HCT116 (cell line): ENCODE results near the gene TNFRSF9. TPM values are rescaled to one million over a fixed set of nuclear protein-coding genes. Genes with fewer than 3 reads are reported as not detected.

Source experiments
- ATAC-seq: fragments of 200-7000 bp; cut with Tn5 transposase; 2 replicates; pipeline ENCODE4 v1.9.1; 2020; ENCODE audit warnings: mild to moderate bottlenecking, moderate library complexity
- BruUV-seq: library from RNA; stranded (reverse); fragments of 400-500 nt; replicated peaks from 2 replicates; lab custom pipeline; 2021; lab: Mats Ljungman, UMichigan
- CTCF ChIA-PET: fragments of 300-600 bp; sonication (Branson Sonifier 250); formaldehyde crosslinking; loops from one replicate; lab custom pipeline; 2021; ENCODE audit warnings: antibody characterized with exemption; lab: Charles Lee
- POLR2A ChIA-PET: fragments of 300-600, 350-600 bp; sonication (Branson Sonifier 250); formaldehyde crosslinking; loops from one replicate; lab custom pipeline; 2021; ENCODE audit warnings: antibody characterized with exemption; lab: Charles Lee
- RAD21 ChIA-PET, 2 experiments: fragments of 300-600 bp; sonication (Branson Sonifier 250); formaldehyde crosslinking; loops; one replicate each; lab custom pipeline; 2023; ENCODE audit warnings: low total read pairs in 2 of 2; ENCODE audit not compliant: uncharacterized antibody in 2 of 2, unreplicated experiment in 2 of 2, low non-redundant PET in 1 of 2; lab: Charles Lee
- DNase-seq: peaks from one replicate; pipeline ENCODE4 v3.0.0-alpha.2; 2010; ENCODE audit warnings: low read depth, low spot score
- H2AFZ ChIP-seq: fragments of 200-600 bp; shearing (Covaris generic), sonication (generic); 2 replicates; pipeline ENCODE4 v1.6.1; 2017; ENCODE audit warnings: low read depth, mixed run types, mixed read lengths, antibody characterized with exemption, low read length; ENCODE audit not compliant: poor library complexity, severe bottlenecking
- H3K27ac ChIP-seq: 2 replicates; pipeline ENCODE4 v1.5.1; 2012; ENCODE audit warnings: low read depth, low read length
- H3K27me3 ChIP-seq: fragments of 200-600 bp; sonication (generic); 2 replicates; pipeline ENCODE4 v1.6.1; 2016; ENCODE audit warnings: mixed run types, low read length, mixed read lengths; ENCODE audit not compliant: insufficient read depth
- H3K36me3 ChIP-seq, 2 experiments: fragments of 200-500 bp in 1 of 2; fragments of 200-600 bp in 1 of 2; sonication (Bioruptor generic) in 1 of 2; sonication (generic) in 1 of 2; 2 replicates each; pipeline versions ENCODE4 v1.5.1 to v1.6.1; 2014 to 2016; ENCODE audit warnings: low read length in 2 of 2, inconsistent platforms in 1 of 2, mixed read lengths in 1 of 2, mixed run types in 1 of 2; ENCODE audit not compliant: insufficient read depth in 2 of 2, control insufficient read depth in 1 of 2
- H3K4me1 ChIP-seq, 2 experiments: fragments of 200-600 bp in 1 of 2; sonication (generic) in 1 of 2; 2 replicates each; pipeline versions ENCODE4 v1.5.1 to v1.6.1; 2012 to 2017; ENCODE audit warnings: low read length in 2 of 2, inconsistent platforms in 1 of 2, mild to moderate bottlenecking in 1 of 2, mixed read lengths in 1 of 2, mixed run types in 1 of 2, moderate library complexity in 1 of 2; ENCODE audit not compliant: insufficient read depth in 2 of 2, control insufficient read depth in 1 of 2
- H3K4me2 ChIP-seq: fragments of 200-600 bp; sonication (generic); 2 replicates; pipeline ENCODE4 v1.6.1; 2017; ENCODE audit warnings: mixed run types, low read length, mixed read lengths
- H3K4me3 ChIP-seq, 2 experiments: fragments of 200-600 bp in 1 of 2; sonication (generic) in 1 of 2; replicated peaks in 1 of 2; 2 replicates each; pipeline ENCODE4 v1.5.1; 2011 to 2016; ENCODE audit warnings: low read length in 2 of 2, control low read depth in 1 of 2, low read depth in 1 of 2, mild to moderate bottlenecking in 1 of 2, mixed read lengths in 1 of 2, mixed run types in 1 of 2
- H3K79me2 ChIP-seq: fragments of 200-600 bp; sonication (generic); 2 replicates; pipeline ENCODE4 v1.6.1; 2017; ENCODE audit warnings: mild to moderate bottlenecking, mixed run types, low read length, moderate library complexity, mixed read lengths; ENCODE audit not compliant: insufficient read depth
- H3K9ac ChIP-seq: fragments of 200-600 bp; sonication (generic); 2 replicates; pipeline ENCODE4 v1.6.1; 2016; ENCODE audit warnings: low read length, mixed read lengths
- H3K9me2 ChIP-seq: fragments of 200-600 bp; sonication (generic), shearing (Covaris generic); 2 replicates; pipeline ENCODE4 v1.6.1; 2017; ENCODE audit warnings: mixed run types, mild to moderate bottlenecking, moderate library complexity; ENCODE audit not compliant: insufficient read depth
- H3K9me3 ChIP-seq, 2 experiments: fragments of 200-500 bp in 1 of 2; fragments of 200-600 bp in 1 of 2; sonication (Bioruptor generic) in 1 of 2; sonication (generic) in 1 of 2; 2 replicates each; pipeline ENCODE4 v1.6.1; 2014 to 2017; ENCODE audit warnings: low read length in 2 of 2, mixed read lengths in 2 of 2, inconsistent platforms in 1 of 2, low read depth in 1 of 2, mild to moderate bottlenecking in 1 of 2, mixed run types in 1 of 2, moderate library complexity in 1 of 2; ENCODE audit not compliant: control insufficient read depth in 1 of 2, insufficient read depth in 1 of 2
- H4K20me1 ChIP-seq: fragments of 200-600 bp; sonication (generic), shearing (Covaris generic); 2 replicates; pipeline ENCODE4 v1.6.1; 2017; ENCODE audit warnings: mixed run types, mild to moderate bottlenecking, moderate library complexity; ENCODE audit not compliant: insufficient read depth
- POLR2AphosphoS5 ChIP-seq: IDR thresholded peaks from 2 replicates; pipeline ENCODE4 v1.6.1; 2011; ENCODE audit warnings: mild to moderate bottlenecking, low read depth, low read length, moderate library complexity
- SIN3A ChIP-seq: IDR thresholded peaks from 2 replicates; pipeline ENCODE4 v1.6.1; 2012; ENCODE audit warnings: low read depth
- SRF ChIP-seq: IDR thresholded peaks from 2 replicates; pipeline ENCODE4 v1.6.1; 2012; ENCODE audit warnings: low read depth
- TCF7L2 ChIP-seq: IDR thresholded peaks from 2 replicates; pipeline ENCODE4 v1.7.0; 2011; ENCODE audit warnings: borderline replicate concordance, inconsistent platforms; ENCODE audit not compliant: insufficient read depth, insufficient read length; ENCODE audit errors: extremely low read depth
- YY1 ChIP-seq: IDR thresholded peaks from 2 replicates; pipeline ENCODE4 v1.6.1; 2011; ENCODE audit warnings: low read length, low read depth, moderate library complexity, mild to moderate bottlenecking; ENCODE audit not compliant: insufficient replicate concordance; ENCODE audit errors: extremely low read depth
- ZNF274 ChIP-seq: fragments of 200-500 bp; sonication (Bioruptor generic); IDR thresholded peaks from 2 replicates; pipeline ENCODE4 v1.6.1; 2014; ENCODE audit warnings: mild to moderate bottlenecking, low read depth, low read length, inconsistent platforms
- intact Hi-C: fragments of 100-400 bp; cut with micrococcal nuclease; formaldehyde crosslinking; loops from 2 replicates; pipeline ENCODE4 v1.10.0; 2022
- total RNA-seq: library from RNA; stranded (reverse); gene quantifications from one replicate; pipeline ENCODE4 v1.2.1, GENCODE V29; 2021; ENCODE audit not compliant: unreplicated experiment
- TF ChIP-seq, protein P1 (sequence below), 3 experiments: fragments of 200-600 bp in 1 of 3; sonication (generic) in 1 of 3; IDR thresholded peaks in 2 of 3; conservative IDR thresholded peaks in 1 of 3; 2 replicates each; pipeline ENCODE4 v1.5.1; 2012 to 2017; ENCODE audit warnings: low read depth in 2 of 3, low read length in 2 of 3, antibody characterized with exemption in 1 of 3, borderline replicate concordance in 1 of 3, control low read depth in 1 of 3, mild to moderate bottlenecking in 1 of 3, mixed read lengths in 1 of 3, mixed run types in 1 of 3, moderate library complexity in 1 of 3; ENCODE audit not compliant: insufficient read depth in 1 of 3
- TF ChIP-seq, protein P2 (sequence below): IDR thresholded peaks from 2 replicates; pipeline ENCODE4 v1.6.1; 2012

TNFRSF9 gene
- total RNA-seq, 1 experiment from 2014 or later: 0.20 TPM

DNA sequence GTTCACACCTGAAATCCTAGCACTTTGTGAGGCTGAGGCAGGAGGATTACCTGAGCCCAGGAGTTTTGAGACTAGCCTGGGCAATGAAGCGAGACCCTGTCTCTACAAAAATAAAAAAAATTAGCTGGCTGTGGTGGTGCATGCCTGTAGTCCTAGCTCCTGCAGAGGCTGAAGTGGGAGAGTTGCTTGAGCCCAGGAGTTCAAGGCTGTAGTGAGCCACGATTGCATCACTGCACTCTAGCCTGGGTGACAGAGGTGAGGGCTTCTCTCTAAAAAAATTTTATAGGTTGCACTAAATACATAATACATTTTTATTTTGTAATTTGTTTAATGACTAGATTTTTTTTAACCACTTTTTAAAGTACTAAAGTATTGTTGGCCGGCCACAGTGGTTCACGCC lies 27.0 kb upstream of the TNFRSF9 start:
- Histone ChIP-seq H3K9me2 (no peaks in the 10 kb centered on the region), H3K9ac (no peak overlapping the region), H3K36me3 (peaks cover 63 to 76% of the 10 kb centered on the region in 2 experiments), H3K4me3 (no peak overlapping the region), H4K20me1 (peaks cover 5% of the 10 kb centered on the region; the same call in 1 of the 2 replicates), H3K79me2 (peaks cover 86% of the 10 kb centered on the region), H3K27me3 (no peaks in the 10 kb centered on the region), H3K4me2 (no peak overlapping the region), H3K4me1 (peaks cover 1 to 4% of the 10 kb centered on the region in 2 experiments; a peak in 3 of 4 replicates), H2AFZ (no peak overlapping the region), H3K9me3 (no peaks in the 10 kb centered on the region), H3K27ac (no peak overlapping the region)
- intact Hi-C loops: no loop called here
- CTCF ChIA-PET: no interaction called here
- DNase-seq: no peak
- POLR2A ChIA-PET: interaction anchor here (0.8 kb wide), 1 partner anchor 10 kb away, joined by 3 read pairs; no protein-coding TSS in a partner anchor
- no peak for TF ChIP-seq TCF7L2
- no peak for TF ChIP-seq YY1
- TF ChIP-seq ZNF274: no peak
- TF ChIP-seq, protein P1, sequence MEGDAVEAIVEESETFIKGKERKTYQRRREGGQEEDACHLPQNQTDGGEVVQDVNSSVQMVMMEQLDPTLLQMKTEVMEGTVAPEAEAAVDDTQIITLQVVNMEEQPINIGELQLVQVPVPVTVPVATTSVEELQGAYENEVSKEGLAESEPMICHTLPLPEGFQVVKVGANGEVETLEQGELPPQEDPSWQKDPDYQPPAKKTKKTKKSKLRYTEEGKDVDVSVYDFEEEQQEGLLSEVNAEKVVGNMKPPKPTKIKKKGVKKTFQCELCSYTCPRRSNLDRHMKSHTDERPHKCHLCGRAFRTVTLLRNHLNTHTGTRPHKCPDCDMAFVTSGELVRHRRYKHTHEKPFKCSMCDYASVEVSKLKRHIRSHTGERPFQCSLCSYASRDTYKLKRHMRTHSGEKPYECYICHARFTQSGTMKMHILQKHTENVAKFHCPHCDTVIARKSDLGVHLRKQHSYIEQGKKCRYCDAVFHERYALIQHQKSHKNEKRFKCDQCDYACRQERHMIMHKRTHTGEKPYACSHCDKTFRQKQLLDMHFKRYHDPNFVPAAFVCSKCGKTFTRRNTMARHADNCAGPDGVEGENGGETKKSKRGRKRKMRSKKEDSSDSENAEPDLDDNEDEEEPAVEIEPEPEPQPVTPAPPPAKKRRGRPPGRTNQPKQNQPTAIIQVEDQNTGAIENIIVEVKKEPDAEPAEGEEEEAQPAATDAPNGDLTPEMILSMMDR (IDR thresholded peaks at IDR 0.05 in 2 of 3, conservative IDR thresholded peaks at IDR 0.05 in 1 of 3; ENCODE audit: borderline replicate concordance in 1 of 3, insufficient read depth in 1 of 3, low read depth in 2 of 3, low read length in 2 of 3): no peak
- TF ChIP-seq, protein P2, sequence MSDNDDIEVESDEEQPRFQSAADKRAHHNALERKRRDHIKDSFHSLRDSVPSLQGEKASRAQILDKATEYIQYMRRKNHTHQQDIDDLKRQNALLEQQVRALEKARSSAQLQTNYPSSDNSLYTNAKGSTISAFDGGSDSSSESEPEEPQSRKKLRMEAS: no peak
- no TSS peak for BruUV-seq
- RAD21 ChIA-PET: no interaction called here
- ATAC-seq: no peak

DNA sequence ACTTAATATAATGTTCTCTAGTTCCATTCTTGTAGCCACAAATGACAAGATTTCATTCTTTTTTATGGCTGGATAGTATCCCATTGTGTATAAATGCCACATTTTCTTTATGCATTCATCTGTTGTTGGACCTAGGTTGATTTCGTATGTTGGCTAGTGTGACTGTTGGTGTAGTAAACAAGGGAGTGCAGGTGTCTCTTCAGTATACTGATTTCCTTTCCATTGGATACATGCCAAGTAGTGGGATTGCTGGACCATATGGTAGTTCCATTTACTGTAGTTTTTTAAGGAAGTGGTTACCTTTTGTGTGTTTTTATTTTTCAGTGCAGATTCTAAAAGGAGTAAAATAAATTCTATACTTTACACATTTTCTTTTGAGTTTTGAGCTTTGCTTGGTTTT lies 26.6 kb upstream of the TNFRSF9 start:
- Histone ChIP-seq H2AFZ (no peak overlapping the region), H4K20me1 (peaks cover 5% of the 10 kb centered on the region; the same call in 1 of the 2 replicates), H3K4me2 (no peak overlapping the region), H3K9me3 (no peaks in the 10 kb centered on the region), H3K79me2 (peaks cover 87% of the 10 kb centered on the region), H3K27ac (no peak overlapping the region), H3K9me2 (no peaks in the 10 kb centered on the region), H3K4me1 (peaks cover 2 to 8% of the 10 kb centered on the region in 2 experiments; a peak in 3 of 4 replicates), H3K4me3 (no peak overlapping the region), H3K9ac (no peak overlapping the region)
- ChIA-PET RAD21 (no interaction called here), CTCF (no interaction called here), POLR2A (interaction anchor here (0.8 kb wide), 1 partner anchor 10 kb away, joined by 3 read pairs; no protein-coding TSS in a partner anchor)
- no peak for ATAC-seq
- DNase-seq: no peak
- BruUV-seq: no TSS peak
- intact Hi-C loops: no loop called here
- TF ChIP-seq POLR2AphosphoS5 (no peak), SRF (no peak), SIN3A (no peak)
- TF ChIP-seq, all 23 proteins: peak for 0
- Histone ChIP-seq H3K27me3 (no peaks in the 10 kb centered on the region), H3K36me3 (peaks cover 63 to 78% of the 10 kb centered on the region in 2 experiments)
